Urothelium cell line (cell line): ENCODE results near the gene ATP6AP2.
A peak's percentile ranks its signal among the peaks of the same experiment; 100 is the strongest.
"Not testable (repeated sequence)": the region's sequence is repeated elsewhere in the genome, so short reads cannot be mapped to it uniquely, and the experiment has no call there.

ENCODE experiments used
- DNase-seq: peaks from one replicate; pipeline ENCODE4 v3.0.0; 2011; ENCODE audit warnings: low spot score, mixed read lengths
- FAIRE-seq: peaks from 2 replicates; lab custom pipeline; 2011; peaks lifted over from hg19 to GRCh38; lab: Jason Lieb, UNC

The ATP6AP2 gene

DNA sequence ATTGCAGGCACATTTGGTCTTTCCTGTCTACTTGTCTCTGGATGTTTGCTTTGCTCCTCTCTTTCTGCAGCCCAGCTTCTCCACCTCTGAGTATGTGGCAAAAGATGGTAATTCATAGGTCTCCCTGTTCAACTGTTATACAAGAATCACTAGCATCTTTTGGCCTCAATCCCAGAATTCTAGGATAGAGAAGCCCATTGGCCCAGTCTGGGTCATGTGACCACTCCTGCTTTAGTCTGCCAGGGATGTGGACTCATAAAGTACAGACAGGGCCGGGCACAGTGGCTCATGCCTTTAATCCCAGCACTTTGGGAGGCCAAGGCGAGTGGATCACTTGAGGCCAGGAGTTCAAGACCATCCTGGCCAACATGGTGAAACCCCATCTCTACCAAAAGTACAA is 5.4 kb upstream of the ATP6AP2 start:
- not testable (repeated sequence) for FAIRE-seq
- peak; percentile 11 for DNase-seq

DNA sequence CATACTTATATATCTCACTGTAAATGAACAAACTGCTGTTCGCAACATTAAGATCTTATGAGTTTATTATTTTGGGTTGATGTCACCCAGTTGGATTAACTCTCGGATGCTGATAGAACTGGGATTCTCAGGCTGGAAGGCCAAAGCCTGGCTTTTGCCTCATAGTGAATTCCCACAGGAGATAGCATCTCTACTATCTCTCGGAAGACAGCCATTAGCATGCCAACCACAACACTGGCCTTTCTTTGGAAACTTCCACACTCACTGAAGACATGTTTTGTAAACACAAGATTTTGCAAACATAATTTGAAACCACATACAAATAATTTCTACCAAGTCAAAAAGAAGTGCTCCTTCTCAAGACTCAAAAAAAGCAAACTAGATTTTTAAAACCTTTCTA is 4.5 kb upstream of the ATP6AP2 start:
- no peak for DNase-seq
- no peak for FAIRE-seq

DNA sequence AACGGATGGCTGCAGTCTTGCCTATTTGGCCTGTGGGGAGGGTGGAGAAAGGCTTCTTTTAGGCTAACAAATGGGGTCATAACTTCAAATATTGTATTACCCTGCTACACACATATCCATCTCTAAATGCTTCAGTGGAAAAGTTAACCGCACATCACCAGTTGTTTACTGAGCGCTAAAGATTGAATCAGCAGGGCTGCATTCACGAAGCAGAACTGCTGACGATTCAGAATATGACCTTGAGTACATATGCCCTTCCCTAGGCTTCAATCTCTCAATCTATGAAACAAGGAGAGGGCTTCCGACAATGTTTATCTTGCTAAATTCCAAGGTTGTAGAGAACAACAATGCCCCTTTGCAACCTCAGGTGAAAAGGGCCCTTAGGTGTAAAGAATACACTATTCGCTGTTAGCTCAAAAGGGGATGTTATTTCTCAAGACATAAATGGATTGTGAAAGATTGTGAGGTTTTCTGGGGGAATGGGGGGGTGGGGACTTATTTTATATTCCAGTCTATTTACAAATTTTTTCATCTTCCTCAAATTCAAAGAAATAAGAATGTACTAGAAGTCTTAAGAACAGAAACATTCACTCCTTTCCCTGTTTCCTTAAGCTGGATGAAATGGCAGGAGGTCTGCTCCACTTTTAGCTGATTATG is 2.6 kb upstream of the ATP6AP2 start:
- DNase-seq = no peak

DNA sequence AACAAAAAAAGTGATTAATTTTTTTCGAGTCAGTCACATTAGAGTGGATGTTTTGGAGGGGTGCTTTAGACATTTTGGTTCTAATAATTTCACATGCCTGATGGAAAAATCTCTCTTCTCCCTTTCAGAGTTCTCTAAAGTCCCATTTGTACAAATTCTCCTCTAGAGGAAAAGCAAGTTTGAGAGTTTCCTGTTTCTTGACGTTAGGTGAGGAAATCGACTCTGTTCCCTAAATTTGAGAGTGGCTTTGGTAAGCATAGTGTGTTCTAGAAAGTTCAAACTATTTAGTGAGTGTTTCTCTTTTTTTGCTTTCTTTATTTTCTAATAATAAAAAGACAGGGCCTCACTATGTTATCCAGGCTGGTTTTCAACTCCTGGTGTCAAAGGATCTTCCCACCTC is 1.6 kb upstream of the ATP6AP2 start:
- no peak for FAIRE-seq
- DNase-seq = no peak

More for the DNA sequence above, 2.6 kb upstream of the ATP6AP2 start:
- FAIRE-seq = no peak

DNA sequence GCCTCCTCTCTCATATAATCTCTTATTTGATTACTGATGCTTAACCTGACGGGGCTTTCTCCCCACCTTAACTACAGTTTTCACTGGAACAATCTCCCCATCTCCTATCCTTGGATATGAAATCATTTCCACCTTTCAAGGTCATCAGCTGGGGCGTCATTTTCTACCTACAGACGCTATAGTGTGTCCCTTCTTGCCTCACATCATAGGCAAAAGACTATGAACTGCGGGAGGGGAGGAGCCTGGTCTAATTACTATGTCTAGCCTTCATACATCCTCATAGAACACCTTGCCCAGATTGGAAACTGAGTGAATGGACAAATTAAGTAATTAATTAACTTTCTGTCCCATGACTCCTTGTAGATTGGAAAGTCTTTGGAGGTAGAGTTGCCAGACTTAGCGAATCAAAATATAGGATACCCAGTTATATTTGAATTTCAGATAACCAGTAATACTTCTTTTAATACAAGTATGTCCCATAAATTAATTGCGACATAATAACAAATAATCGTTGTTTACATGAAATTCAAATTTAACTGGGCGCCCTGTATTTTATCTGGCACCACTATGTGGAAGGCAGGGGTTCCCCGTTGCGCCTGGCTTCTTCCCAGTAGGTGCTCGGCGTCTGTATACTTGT is 752 bp upstream of the ATP6AP2 start:
- no peak for DNase-seq
- no peak for FAIRE-seq

DNA sequence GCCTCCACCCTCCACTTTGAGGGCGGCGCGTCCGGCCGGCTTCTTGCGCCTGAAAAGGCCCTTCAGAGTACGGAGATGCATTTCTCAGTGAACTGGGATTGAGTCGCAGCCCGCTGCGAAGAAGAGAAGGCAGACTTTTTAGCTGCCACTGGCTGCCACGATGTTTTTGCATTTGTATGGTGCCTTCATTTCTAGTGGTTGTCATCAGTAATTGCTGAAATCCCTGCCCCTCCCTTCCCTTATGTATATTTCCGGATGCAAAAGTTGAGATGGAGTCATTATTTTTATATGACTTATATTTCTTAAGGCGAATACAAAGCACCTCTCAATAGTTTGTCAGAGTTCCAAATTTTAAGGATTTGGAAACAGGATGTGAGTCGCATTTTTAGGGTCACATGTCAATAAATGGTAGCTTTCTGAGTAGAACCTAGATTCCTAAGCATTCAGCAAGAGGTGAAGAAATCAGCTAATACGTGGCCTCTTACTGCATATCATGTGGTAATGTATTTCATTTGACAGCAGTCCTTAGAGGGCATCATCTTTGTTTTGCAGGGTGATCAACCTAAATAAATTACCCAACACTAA is 658 bp downstream of the ATP6AP2 start:
- peak; percentile 4 for DNase-seq
- FAIRE-seq = no peak

DNA sequence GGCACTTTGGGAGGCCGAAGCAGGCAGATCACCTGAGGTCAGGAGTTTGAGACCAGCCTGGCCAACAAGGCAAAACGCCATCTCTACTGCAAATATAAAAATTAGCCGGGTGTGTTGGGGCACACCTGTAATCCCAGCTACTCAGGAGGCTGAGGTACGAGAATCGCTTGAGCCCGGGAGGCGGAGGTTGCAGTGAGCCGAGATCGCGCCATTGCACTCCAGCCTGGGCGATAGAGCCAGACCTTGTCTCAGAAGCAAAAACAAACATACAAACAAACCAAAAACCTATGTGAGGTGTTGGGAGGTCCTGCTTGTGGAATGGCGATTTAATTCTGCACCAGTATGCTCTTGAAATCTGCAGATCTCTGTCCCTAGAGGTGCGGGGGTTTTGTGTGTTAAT is 1.4 kb downstream of the ATP6AP2 start:
- FAIRE-seq, DNase-seq: not testable (repeated sequence)

DNA sequence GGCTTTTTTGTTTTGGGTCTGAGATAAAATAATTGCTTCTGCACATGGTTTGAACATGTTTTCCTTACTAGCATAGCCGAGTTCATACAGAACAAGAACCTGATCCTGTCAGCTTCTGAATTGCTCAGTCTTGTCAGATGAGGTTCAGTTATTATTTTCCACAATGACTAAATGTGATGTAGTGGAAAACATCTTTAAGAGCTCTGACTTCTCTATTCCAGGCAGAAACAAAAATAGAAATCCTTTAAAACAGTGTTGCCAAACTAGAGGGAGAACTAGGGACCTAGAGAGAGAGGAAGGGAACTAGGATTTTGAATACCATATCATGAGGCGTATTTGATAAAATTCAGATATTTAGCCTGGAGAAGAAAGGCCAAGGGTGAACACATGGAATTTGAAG is 2.0 kb downstream of the ATP6AP2 start:
- no peak for DNase-seq
- FAIRE-seq = no peak

DNA sequence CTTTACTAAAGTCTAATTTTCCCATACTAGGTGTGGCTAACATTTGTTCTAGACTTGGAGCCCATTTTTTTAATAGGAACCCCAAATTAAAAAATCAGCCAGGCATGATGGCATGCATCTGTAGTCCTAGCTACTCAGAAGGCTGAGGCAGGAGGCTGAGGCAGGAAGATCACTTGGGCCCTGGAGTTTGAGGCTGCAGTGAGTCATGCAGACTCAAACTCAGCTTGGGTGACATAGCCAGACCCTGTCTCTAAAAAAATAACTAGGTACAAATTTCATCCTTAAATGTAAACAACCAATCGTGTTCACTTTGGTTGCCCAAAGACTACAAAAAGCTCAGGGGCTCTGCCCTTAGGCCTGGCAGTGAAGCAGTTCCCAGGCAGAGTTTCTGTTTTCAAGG is 6.9 kb downstream of the ATP6AP2 start:
- not testable (repeated sequence) for FAIRE-seq, DNase-seq

DNA sequence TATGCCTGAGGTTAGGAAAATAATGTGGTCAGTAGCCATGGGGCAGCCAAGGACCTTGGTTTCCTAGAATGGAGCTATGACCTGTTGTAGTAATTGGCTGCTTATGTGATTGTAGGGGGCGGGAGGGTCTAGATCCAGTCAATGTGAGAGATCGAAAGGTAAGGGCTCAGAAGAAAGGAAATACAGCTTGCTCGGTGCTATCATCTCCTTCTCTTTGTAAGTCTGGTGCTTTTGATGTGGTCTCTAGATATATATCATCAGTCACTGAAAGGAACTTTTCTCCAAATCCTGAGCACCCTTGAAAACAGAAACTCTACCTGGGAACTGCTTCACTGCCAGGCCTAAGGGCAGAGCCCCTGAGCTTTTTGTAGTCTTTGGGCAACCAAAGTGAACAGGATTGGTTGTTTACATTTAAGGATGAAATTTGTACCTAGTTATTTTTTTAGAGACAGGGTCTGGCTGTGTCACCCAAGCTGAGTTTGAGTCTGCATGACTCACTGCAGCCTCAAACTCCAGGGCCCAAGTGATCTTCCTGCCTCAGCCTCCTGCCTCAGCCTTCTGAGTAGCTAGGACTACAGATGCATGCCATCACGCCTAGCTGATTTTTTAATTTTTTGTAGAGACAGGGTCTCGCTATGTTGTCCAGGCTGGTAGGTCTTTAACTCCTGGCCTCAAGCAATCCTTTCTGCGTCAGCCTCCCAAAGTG is 9.0 kb downstream of the ATP6AP2 start:
- not testable (repeated sequence) for DNase-seq, FAIRE-seq

DNA sequence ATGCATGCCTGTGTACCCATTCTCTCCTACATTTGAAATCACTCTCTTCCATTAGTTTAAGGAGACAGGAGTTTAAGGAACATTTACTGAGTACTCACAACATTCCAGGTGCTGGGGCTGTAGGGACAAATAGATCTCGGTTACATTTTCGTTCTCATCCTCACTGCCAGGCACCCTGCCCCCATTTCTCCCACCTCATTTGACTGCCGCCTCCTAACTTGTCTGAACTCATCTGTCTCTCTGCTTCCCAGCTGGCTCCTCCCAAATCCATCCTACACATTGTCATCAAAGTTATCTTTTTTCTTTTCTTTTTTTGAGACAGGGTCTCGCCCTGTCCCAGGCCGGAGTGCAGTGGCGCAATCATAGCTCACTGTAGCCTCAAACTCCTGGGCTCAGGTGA is 22.7 kb downstream of the ATP6AP2 start:
- no peak for FAIRE-seq
- DNase-seq = no peak

DNA sequence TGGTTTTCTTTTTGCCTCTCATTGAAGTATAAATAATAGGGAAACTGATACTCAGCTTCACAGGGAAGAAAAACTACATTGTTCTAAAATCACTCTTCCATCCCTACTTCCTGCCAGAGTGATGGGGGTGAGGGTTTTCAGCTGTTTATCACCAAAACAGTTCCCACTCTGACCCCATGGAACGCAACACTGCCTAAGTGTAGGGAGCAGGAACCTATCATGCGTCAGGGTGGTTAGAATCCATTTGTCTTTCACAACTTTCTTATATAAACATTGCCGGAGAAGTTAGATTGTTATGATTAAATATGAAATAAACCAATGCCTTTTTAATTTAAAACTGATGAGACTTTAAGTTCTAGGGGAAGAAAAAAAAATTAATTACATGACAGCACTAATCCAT is 26.6 kb downstream of the ATP6AP2 start:
- DNase-seq (no peak), FAIRE-seq (no peak)

DNA sequence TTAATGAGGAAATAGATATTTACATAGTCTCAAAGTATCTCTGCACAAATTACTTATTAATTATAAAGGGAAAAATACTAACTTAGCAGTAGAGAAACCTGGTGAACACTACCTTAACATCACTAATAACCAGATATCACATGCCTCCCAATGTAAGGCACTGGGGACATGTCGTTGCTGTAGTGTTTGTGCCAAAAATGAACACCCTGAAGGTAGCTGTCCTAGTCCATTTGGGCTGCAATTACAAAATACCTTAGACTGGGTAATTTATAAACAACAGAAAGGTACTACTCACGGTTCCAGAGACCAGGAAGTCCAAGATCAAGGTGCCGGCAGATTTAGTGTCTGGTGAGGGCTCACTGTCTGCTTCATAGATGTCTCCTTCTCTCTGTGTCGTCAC is 31.7 kb downstream of the ATP6AP2 start:
- no peak for DNase-seq
- no peak for FAIRE-seq

DNA sequence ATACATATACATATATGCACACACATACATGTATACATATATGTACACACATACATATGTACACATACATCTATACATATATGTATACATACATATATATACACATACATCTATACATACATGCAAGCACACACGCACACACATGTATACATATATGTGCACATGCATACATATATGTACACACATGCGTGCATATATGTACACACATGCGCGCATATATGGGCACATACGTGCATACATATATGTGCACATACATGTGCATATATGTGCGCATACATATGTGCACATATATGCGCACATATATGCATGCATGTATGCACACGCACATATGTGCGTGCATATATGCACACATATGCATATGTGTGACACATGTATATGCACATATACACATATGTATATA is 35.2 kb downstream of the ATP6AP2 start:
- DNase-seq = no peak
- no peak for FAIRE-seq

DNA sequence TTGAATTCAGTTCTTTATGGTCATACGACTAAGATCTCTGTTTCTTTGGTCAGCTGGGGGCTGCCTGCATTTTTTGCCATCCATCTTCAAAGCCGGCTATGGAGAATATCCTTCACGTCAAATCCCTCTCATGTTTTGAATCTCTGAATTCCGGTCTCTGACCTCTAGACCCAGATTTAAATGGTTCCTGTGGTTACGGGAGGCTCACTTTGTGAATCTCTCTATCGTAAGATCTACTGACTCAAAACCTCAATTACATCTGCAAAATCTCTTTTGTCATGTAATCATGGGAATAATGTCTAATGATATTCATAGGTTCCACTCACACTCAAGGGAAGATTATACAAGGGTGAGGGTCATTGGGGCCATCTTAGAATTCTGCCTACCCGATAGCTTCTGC is 36.8 kb downstream of the ATP6AP2 start:
- DNase-seq (no peak), FAIRE-seq (no peak)

DNA sequence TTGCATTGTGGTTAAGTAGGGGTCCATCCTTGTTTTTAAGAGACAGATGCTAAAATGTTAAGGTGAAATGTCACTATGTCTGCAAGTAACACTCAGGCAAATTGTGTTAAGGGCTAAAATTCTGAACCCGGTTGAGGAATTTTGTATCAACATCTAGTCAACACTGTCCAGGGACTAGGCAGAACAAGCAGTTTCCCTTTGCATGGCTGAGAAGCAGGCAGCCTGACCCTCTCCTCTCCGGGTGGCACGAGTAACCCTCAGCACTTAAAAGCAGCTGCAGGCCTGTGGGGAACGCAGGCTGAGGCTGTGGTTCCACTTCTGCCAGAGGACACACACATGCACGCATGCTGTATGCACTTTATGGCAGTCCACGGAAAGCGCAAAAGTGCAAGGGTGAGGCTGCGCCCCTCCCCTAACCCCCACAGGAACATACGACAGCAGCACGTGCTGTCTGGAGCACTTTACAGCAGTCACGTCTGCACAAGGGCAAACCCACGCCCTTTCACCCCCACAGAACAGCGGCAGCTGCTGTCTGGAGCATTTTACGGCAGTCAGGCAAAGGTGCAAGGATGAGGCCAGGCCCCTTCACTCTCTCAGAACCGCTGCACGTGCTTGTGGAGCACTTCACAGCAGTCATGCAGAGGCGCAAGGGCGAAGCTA is 41.8 kb downstream of the ATP6AP2 start:
- FAIRE-seq (no peak), DNase-seq (no peak)

DNA sequence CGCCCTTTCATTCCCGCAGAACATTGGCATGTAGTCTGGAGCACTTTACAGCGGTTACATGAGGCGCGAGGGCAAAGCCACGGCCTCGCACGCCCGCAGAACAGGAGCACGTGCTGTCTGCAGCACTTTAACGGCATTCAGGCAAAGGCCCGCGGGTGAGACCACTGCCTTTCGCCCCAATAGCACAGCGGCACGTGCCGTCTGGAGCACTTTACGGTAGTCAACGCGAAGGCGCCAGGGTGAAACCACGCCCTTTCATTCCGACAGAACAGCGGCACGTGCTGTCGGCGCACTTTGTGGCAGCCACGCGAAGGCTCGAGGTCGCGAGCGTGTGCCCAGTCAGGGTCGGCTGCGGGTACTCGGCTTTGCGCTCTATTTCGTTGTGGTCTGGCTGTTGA is 42.4 kb downstream of the ATP6AP2 start, which contains the start of gene MPC1L:
Gene MPC1L, plus strand, starts transcription at position 290 of the 398 bp plus-strand sequence. CDS start 138 bp downstream, outside the sequence.
- DNase-seq (no peak), FAIRE-seq (no peak)

DNA sequence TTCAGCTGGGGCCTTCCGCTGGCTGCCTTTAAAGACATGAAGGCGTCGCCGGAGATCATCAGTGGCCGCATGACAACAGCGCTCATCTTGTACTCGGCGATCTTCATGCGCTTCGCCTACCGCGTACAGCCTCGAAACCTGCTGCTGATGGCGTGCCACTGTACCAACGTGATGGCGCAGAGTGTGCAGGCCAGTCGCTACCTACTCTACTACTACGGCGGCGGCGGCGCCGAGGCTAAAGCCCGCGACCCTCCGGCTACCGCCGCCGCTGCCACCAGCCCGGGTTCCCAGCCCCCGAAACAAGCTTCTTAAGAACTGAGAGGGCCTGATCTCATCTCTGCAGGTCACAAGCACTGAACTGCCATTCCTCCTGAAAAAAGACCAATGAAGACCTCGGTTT is 42.9 kb downstream of the ATP6AP2 start:
- DNase-seq (no peak), FAIRE-seq (no peak)

DNA sequence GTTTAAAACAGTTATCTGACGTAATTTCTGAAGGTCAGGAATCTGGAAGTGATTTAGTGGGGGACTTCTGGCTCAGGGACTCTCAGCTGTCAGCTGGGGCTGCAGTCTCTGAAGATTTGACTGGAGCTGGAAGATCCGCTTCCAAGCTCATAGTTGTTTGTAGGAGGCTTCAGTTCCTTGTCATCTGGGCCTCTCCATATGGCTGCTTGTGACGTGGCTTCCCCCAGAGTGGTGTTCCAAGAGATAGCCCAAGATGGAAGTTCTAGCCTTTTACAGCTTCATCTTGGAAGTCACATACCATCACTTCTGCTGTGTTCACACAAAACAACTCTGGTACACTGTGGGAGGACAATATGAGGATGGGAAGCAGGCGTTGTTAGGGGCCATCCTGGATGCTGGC is 44.5 kb downstream of the ATP6AP2 start:
- FAIRE-seq (no peak), DNase-seq (no peak)

DNA sequence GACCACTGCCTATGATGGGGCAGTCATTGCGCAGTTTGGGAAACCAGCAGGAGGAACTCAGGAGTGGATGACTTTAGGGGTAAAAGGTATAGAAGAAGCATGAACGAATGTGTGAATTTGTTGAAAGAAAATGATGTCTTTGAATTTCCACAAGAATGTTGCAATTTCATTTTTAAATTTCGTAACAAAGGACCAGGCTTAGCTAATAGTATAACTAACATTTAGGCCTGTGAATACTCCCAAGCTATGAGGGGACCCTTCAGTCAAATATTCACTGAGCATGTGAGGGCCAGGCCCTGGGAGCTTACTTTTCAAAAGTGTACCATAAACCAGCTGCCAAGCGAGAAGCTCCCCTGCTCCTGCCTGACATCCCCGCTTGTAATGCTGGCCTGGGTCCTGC is 47.7 kb downstream of the ATP6AP2 start:
- no peak for DNase-seq
- FAIRE-seq = no peak

DNA sequence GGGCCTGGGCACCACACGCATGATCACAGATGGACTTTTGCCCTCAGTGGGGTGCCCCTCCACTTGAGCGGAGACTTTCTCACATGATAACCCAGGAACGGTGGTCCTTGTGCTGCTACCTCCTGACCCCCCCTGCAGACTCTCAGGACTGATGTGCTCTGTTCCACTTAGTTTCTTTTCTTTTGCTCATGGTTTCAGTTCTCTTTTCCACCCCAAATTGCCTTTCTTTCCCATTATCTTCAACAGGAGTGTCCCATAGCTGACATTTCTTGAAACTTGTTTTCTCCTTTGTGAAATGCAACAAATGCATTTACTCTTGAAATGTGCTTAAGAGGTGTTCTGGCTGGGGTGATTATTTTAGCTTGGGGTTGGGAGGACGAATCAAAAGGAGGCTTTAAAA is 51.4 kb downstream of the ATP6AP2 start:
- no peak for FAIRE-seq
- no peak for DNase-seq
